ENCODE results near the gene CDC42EP3.

Gene CDC42EP3

DNA sequence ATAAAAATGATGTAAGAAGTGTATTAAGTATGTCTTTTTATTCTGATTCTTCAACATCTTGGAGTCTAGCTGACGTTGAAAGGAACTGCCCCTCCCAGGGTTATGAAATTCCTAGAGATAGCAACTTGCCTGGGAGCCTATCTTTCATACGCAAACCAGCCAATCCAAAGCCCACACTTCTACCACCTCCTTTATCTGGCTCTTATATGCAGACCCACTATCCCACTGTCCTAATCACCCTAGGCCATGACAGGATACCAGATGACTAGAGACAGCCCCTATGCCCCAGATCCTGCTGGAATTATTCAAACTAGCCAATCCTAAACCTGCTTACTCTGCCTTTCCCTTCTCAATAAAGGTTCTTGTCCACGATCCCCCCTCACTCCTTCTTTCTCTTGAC is 11.8 kb upstream of the CDC42EP3 start:
- TF ChIP-seq, protein P1, sequence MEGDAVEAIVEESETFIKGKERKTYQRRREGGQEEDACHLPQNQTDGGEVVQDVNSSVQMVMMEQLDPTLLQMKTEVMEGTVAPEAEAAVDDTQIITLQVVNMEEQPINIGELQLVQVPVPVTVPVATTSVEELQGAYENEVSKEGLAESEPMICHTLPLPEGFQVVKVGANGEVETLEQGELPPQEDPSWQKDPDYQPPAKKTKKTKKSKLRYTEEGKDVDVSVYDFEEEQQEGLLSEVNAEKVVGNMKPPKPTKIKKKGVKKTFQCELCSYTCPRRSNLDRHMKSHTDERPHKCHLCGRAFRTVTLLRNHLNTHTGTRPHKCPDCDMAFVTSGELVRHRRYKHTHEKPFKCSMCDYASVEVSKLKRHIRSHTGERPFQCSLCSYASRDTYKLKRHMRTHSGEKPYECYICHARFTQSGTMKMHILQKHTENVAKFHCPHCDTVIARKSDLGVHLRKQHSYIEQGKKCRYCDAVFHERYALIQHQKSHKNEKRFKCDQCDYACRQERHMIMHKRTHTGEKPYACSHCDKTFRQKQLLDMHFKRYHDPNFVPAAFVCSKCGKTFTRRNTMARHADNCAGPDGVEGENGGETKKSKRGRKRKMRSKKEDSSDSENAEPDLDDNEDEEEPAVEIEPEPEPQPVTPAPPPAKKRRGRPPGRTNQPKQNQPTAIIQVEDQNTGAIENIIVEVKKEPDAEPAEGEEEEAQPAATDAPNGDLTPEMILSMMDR (IDR thresholded peaks at IDR 0.05) = no peak
- H3K4me1 ChIP-seq = peaks cover 0 to under 1% (median 0%) of the 10 kb centered on the region in 4 donors
- no peak overlapping the region for H3K4me3 ChIP-seq
- H3K27ac ChIP-seq = no peak overlapping the region
- H3K36me3 ChIP-seq = no peaks in the 10 kb centered on the region
- no peak for DNase-seq
- H3K27me3 ChIP-seq = no peaks in the 10 kb centered on the region
- intact Hi-C loops (cut with DNase I; ENCODE audit: low total_unique reads) = no loop called here
- H3K9me3 ChIP-seq = no peaks in the 10 kb centered on the region

DNA sequence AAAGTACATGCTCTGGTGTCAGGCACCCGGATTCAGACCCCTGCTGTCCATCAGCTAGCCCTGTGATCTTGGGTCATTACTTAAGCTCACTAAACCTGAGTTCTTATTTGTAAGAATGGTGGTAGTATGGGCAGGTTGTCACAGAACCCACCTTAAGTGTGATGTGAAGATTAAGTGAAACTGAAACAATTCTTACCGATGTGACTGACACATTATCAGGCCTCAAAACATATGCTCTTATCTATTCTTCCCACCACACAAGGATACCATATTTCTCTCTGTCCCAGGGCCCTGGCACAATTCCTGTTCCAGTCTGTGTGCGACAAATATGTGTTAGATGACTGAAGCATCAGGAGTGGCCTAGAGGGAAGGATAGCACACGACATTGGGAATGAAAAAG is 11.0 kb upstream of the CDC42EP3 start:
- Histone ChIP-seq H3K4me1 (no peaks in the 10 kb centered on the region), H3K36me3 (no peaks in the 10 kb centered on the region), H3K27me3 (no peaks in the 10 kb centered on the region), H3K4me3 (no peak overlapping the region), H3K27ac (no peak overlapping the region), H3K9me3 (no peaks in the 10 kb centered on the region)
- TF ChIP-seq, protein P1 (IDR thresholded peaks at IDR 0.05) = no peak
- intact Hi-C loops (cut with DNase I; ENCODE audit: low total_unique reads) = no loop called here
- no peak for DNase-seq

DNA sequence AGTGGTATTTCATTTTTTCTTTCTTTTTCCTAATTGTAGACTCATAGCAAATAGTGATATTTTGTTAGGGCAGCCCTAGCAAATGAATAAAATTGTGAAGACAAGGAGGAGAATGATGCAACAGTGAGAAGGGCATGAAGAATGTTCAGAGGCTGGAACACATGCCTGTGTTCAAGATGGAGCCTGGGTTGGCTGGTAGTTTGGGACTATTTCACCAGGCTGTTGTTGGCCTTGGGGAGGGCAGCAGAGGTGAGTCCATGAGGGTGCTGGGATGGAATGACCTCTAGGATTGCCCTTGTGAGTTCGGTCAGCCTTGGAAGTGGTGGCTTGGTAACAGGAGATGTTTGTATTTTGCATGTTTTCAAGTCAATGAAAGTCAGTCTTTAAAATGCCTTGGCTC is 10.1 kb upstream of the CDC42EP3 start:
- Histone ChIP-seq H3K4me3 (no peak overlapping the region), H3K27me3 (no peaks in the 10 kb centered on the region), H3K4me1 (no peaks in the 10 kb centered on the region), H3K27ac (no peak overlapping the region), H3K9me3 (no peaks in the 10 kb centered on the region), H3K36me3 (no peaks in the 10 kb centered on the region)
- TF ChIP-seq, protein P1 (IDR thresholded peaks at IDR 0.05) = no peak
- no peak for DNase-seq
- intact Hi-C loops (cut with DNase I; ENCODE audit: low total_unique reads) = no loop called here

DNA sequence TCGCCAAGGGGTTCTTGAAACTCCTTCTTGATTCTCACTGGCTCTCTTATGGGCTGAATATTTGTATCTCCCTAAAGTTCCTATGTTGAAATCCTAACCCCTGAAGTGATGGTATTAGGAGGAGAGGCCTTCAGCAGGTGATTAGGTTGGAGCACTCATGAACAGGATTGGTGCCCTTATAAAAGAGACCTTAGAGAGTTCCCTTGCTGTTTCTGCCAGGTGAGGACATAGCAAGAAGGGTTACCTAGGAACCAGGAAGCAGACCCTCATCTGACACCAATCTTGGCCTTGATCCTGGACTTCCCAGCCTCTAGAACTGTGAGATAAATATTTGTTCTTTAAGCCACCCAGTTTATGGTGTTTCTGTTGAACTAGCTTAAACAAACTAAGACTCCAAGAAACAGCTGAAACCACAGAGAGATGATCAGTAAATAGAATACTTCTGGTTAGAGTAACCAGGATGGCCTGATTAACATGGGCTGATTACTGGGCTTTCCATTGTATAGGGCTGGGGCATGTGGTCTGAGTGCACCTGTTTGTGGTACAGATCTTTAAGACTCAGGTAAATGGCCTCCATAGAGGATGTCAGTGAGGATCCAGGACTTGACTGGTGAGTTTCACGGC is 7.7 kb upstream of the CDC42EP3 start:
- intact Hi-C loops (cut with DNase I; ENCODE audit: low total_unique reads) = no loop called here
- no peaks in the 10 kb centered on the region for H3K36me3 ChIP-seq
- TF ChIP-seq, protein P1 (IDR thresholded peaks at IDR 0.05) = no peak
- H3K9me3 ChIP-seq = no peaks in the 10 kb centered on the region
- H3K27ac ChIP-seq = no peak overlapping the region
- no peak overlapping the region for H3K4me3 ChIP-seq
- no peaks in the 10 kb centered on the region for H3K27me3 ChIP-seq
- no peak for DNase-seq
- H3K4me1 ChIP-seq = no peaks in the 10 kb centered on the region

DNA sequence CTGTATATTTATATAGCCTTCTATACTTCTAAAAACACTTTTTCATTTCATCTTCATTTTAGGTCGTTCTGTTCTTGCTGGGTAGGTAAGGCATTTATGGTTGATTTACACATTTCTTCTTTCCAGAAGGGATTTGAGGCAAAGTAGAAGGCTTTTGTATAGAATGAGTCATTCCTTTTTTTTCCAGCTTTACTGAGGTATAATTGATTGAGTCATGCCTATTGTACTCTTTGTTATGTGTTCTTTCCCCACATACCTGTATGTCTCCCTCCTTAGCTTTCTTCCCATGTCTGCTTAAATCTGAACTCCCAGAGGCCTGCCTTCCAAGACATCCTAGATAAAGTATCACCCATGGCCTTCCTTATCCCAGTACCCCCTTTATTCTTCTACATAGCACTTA is 4.8 kb upstream of the CDC42EP3 start:
- no peak for DNase-seq
- Histone ChIP-seq H3K36me3 (no peaks in the 10 kb centered on the region), H3K27me3 (no peaks in the 10 kb centered on the region), H3K4me1 (no peaks in the 10 kb centered on the region), H3K9me3 (no peaks in the 10 kb centered on the region), H3K4me3 (no peak overlapping the region), H3K27ac (no peak overlapping the region)
- intact Hi-C loops (cut with DNase I; ENCODE audit: low total_unique reads) = no loop called here
- TF ChIP-seq, protein P1 (IDR thresholded peaks at IDR 0.05) = no peak

DNA sequence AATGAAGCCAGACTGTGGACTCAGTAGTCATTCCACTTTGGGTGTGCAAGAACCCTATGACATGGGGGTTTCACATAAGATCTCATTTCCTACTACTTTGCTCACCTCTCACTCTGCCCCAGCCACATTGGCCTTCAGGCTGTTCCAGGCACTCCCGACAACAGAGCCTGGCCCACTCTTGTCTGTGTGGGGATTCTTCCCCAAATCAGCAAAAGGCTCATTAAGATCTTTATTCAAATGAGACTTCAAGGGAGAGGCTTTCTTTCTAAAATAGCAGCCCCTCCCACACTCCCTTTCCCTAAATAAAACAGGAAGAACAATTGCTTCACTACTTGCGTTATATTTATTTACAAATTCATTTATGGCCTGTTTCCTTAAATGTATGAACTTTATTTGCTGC is 3.5 kb upstream of the CDC42EP3 start:
- intact Hi-C loops (cut with DNase I; ENCODE audit: low total_unique reads) = loop anchor here (5.0 kb wide), 1 partner anchor 148 kb away; no protein-coding TSS in a partner anchor
- Histone ChIP-seq H3K4me1 (peaks cover 0 to 4% (median 2%) of the 10 kb centered on the region in 4 donors), H3K27ac (peak overlapping the region in 1 of 2 donors; percentile 97), H3K4me3 (no peak overlapping the region), H3K9me3 (no peaks in the 10 kb centered on the region), H3K36me3 (no peaks in the 10 kb centered on the region), H3K27me3 (no peaks in the 10 kb centered on the region)
- DNase-seq = no peak
- TF ChIP-seq, protein P1 (IDR thresholded peaks at IDR 0.05) = no peak

Data from tibial artery (tissue), 4 donors.